ENCODE results near the gene CCL18.
"Not testable (repeated sequence)": the region's sequence is repeated elsewhere in the genome, so short reads cannot be mapped to it uniquely, and the experiment has no call there.

Gene CCL18

GRCh38 chr17:36095992-36096391, 31.9 kb downstream of the CCL18 start:
- ChIA-PET POLR2A (no interaction called here), CTCF (interaction anchor here (0.7 kb wide), 1 partner anchor 29 kb away, joined by 4 read pairs; no protein-coding TSS in a partner anchor)
- TF ChIP-seq LEF1 (IDR thresholded peaks at IDR 0.05; ENCODE audit: borderline replicate concordance) = no peak
- no peak for TF ChIP-seq ZNF384 (IDR thresholded peaks at IDR 0.05)
- no peak for TF ChIP-seq CTBP1 (IDR thresholded peaks at IDR 0.05; ENCODE audit: borderline replicate concordance)
- no peak for TF ChIP-seq L3MBTL2 (conservative IDR thresholded peaks at IDR 0.05)
- no peak for TF ChIP-seq SUZ12 (IDR thresholded peaks at IDR 0.05)
- TF ChIP-seq ARNT (IDR thresholded peaks at IDR 0.05) = no peak
- TF ChIP-seq ELF4 (IDR thresholded peaks at IDR 0.05) = no peak
- TF ChIP-seq FOXK2 (IDR thresholded peaks at IDR 0.05) = no peak
- no peak for TF ChIP-seq FOXA1 (IDR thresholded peaks at IDR 0.05)
- no peak for TF ChIP-seq PKNOX1 (IDR thresholded peaks at IDR 0.05)
- TF ChIP-seq HDGF (IDR thresholded peaks at IDR 0.05; ENCODE audit: borderline replicate concordance) = no peak
- TF ChIP-seq NFRKB (IDR thresholded peaks at IDR 0.05) = no peak
- no peak for TF ChIP-seq FOXM1 (IDR thresholded peaks at IDR 0.05; ENCODE audit: borderline replicate concordance)
- DNase-seq (ENCODE audit: extremely low spot score) = no peak

- DNase-seq (ENCODE audit: extremely low spot score); CTCF ChIA-PET; POLR2A ChIA-PET: not testable (repeated sequence)
Observed at GRCh38 chr17:36099004-36099403, 34.9 kb downstream of the CCL18 start.

GRCh38 chr17:36103401-36103975, 39.4 kb downstream of the CCL18 start, which contains the start of gene CCL4:
TSS of gene CCL4 (plus strand) at chr17:36103827. CDS start at chr17:36103906, 79 bp downstream.
- CTCF ChIA-PET; DNase-seq (ENCODE audit: extremely low spot score); POLR2A ChIA-PET: not testable (repeated sequence)

- POLR2A ChIA-PET; CTCF ChIA-PET; DNase-seq (ENCODE audit: extremely low spot score): not testable (repeated sequence)
Observed at GRCh38 chr17:36104246-36104645, 40.2 kb downstream of the CCL18 start.

GRCh38 chr17:36104701-36105181, 40.7 kb downstream of the CCL18 start:
- POLR2A ChIA-PET = no interaction called here
- no peak for TF ChIP-seq TARDBP (IDR thresholded peaks at IDR 0.05)
- no peak for TF ChIP-seq NFRKB (IDR thresholded peaks at IDR 0.05)
- TF ChIP-seq FOXM1 (IDR thresholded peaks at IDR 0.05; ENCODE audit: borderline replicate concordance) = no peak
- TF ChIP-seq BHLHE40 (IDR thresholded peaks at IDR 0.05; ENCODE audit: borderline replicate concordance) = no peak
- TF ChIP-seq FOXK2 (IDR thresholded peaks at IDR 0.05) = no peak
- no peak for TF ChIP-seq LEF1 (IDR thresholded peaks at IDR 0.05; ENCODE audit: borderline replicate concordance)
- no peak for TF ChIP-seq PKNOX1 (IDR thresholded peaks at IDR 0.05)
- TF ChIP-seq L3MBTL2 (conservative IDR thresholded peaks at IDR 0.05) = no peak
- TF ChIP-seq FOXA1 (IDR thresholded peaks at IDR 0.05) = no peak
- CTCF ChIA-PET = no interaction called here
- no peak for DNase-seq (ENCODE audit: extremely low spot score)

GRCh38 chr17:36105781-36106492, 41.9 kb downstream of the CCL18 start:
- no peak for DNase-seq (ENCODE audit: extremely low spot score)
- POLR2A ChIA-PET = no interaction called here
- no peak for TF ChIP-seq FOXA1 (IDR thresholded peaks at IDR 0.05)
- CTCF ChIA-PET = interaction anchor here (0.7 to 1.4 kb wide), 2 partner anchors 124 to 130 kb away, joined by 3 to 6 read pairs; no protein-coding TSS in a partner anchor

GRCh38 chr17:36106493-36106835, 42.4 kb downstream of the CCL18 start:
- CTCF ChIA-PET = interaction anchor here (1.4 kb wide), 1 partner anchor 130 kb away, joined by 6 read pairs; no protein-coding TSS in a partner anchor
- POLR2A ChIA-PET = no interaction called here
- TF ChIP-seq ARNT (IDR thresholded peaks at IDR 0.05) (no peak), ELF4 (IDR thresholded peaks at IDR 0.05) (no peak), LEF1 (IDR thresholded peaks at IDR 0.05; ENCODE audit: borderline replicate concordance) (no peak), FOXA1 (IDR thresholded peaks at IDR 0.05) (no peak), FOXM1 (IDR thresholded peaks at IDR 0.05; ENCODE audit: borderline replicate concordance) (no peak), FOXK2 (IDR thresholded peaks at IDR 0.05) (no peak), BHLHE40 (IDR thresholded peaks at IDR 0.05; ENCODE audit: borderline replicate concordance) (no peak), PKNOX1 (IDR thresholded peaks at IDR 0.05) (no peak), SP1 (IDR thresholded peaks at IDR 0.05) (no peak), ZNF384 (IDR thresholded peaks at IDR 0.05) (no peak), L3MBTL2 (conservative IDR thresholded peaks at IDR 0.05) (no peak), SUZ12 (IDR thresholded peaks at IDR 0.05) (no peak), CTBP1 (IDR thresholded peaks at IDR 0.05; ENCODE audit: borderline replicate concordance) (no peak), TARDBP (IDR thresholded peaks at IDR 0.05) (no peak), NFRKB (IDR thresholded peaks at IDR 0.05) (no peak), HDGF (IDR thresholded peaks at IDR 0.05; ENCODE audit: borderline replicate concordance) (no peak)
- DNase-seq (ENCODE audit: extremely low spot score) = no peak

Data from HEK293T (cell line).